ENCODE measurements around the gene RILP. TPM values are rescaled to one million over a fixed set of nuclear protein-coding genes. Genes with fewer than 3 reads are reported as not detected.
A peak's percentile ranks its signal among the peaks of the same experiment; 100 is the strongest.

The RILP gene
- total and polyA plus RNA-seq, 10 of the 15 experiments (the other 5 are each of a cell fraction or from before 2014, with no cell fraction given): 0.60 to 6.1 (median 3.3) TPM; not detected in 1

GRCh38 chr17:1601571-1601970 lies 48.1 kb downstream of the RILP start:
- intact Hi-C loops (cut with micrococcal nuclease; ENCODE audit: unreplicated experiment): no loop called here
- in situ Hi-C loops (cut with MboI): no loop called here
- CTCF ChIA-PET: no interaction called here
- TF ChIP-seq ZBTB33 (IDR thresholded peaks at IDR 0.05) (no peak), ZNF384 (IDR thresholded peaks at IDR 0.05; ENCODE audit: borderline replicate concordance, low read depth, low read length) (no peak), CBX5 (IDR thresholded peaks at IDR 0.05; ENCODE audit: low read depth) (peak; percentile 30; the same call in 1 of the 2 replicates)
- RAD21 ChIA-PET (ENCODE audit: unreplicated experiment): no interaction called here
- Histone ChIP-seq H4K20me1 (ENCODE audit: control insufficient read depth, insufficient read depth) (no peaks in the 10 kb centered on the region), H3K36me3 (ENCODE audit: control insufficient read depth in 2 of 2, insufficient read depth in 2 of 2, low read length in 1 of 2) (no peaks in the 10 kb centered on the region), H3K27ac (ENCODE audit: control insufficient read depth, insufficient read depth) (no peak overlapping the region), H2AFZ (ENCODE audit: control insufficient read depth, low read depth, low read length) (no peak overlapping the region), H3K9me3 (replicated peaks; ENCODE audit: control insufficient read depth, insufficient read depth, low read length) (peaks cover 1% of the 10 kb centered on the region; the same call in 1 of the 3 replicates), H3K9ac (ENCODE audit: control insufficient read depth, insufficient read depth, low read length) (no peak overlapping the region), H3K27me3 (replicated peaks in 1 of 2; ENCODE audit: control insufficient read depth in 2 of 2, insufficient read depth in 2 of 2, low read length in 1 of 2) (no peaks in the 10 kb centered on the region), H3K4me3 (no peak overlapping the region), H3K4me2 (ENCODE audit: control insufficient read depth, insufficient read depth) (no peak overlapping the region), H3K79me2 (ENCODE audit: control insufficient read depth, insufficient read depth, low read length) (no peaks in the 10 kb centered on the region), H3K4me1 (ENCODE audit: control insufficient read depth, insufficient read depth, low read length) (peaks cover 13% of the 10 kb centered on the region)
- POLR2A ChIA-PET: no interaction called here
- SMC1A ChIA-PET (ENCODE audit: uncharacterized antibody, unreplicated experiment): no interaction called here
- FAIRE-seq (no peak), ATAC-seq (no peak), DNase-seq (ENCODE audit: low read depth, low spot score) (no peak)
- no TSS peak for BruUV-seq (replicated peaks)
- 97% methylated on average over 14 of the region's 14 CpGs for WGBS (ENCODE audit: insufficient coverage, insufficient replicate concordance, low lambda C conversion rate, missing lambda C conversion rate)

GRCh38 chr17:1598399-1599095 lies 51.1 kb downstream of the RILP start:
- BruUV-seq (replicated peaks): no TSS peak
- POLR2A ChIA-PET: interaction anchor here (1.9 kb wide), 1 partner anchor 9 kb away, joined by 7 read pairs; no protein-coding TSS in a partner anchor
- Histone ChIP-seq H4K20me1 (ENCODE audit: control insufficient read depth, insufficient read depth) (no peaks in the 10 kb centered on the region), H3K9me3 (replicated peaks; ENCODE audit: control insufficient read depth, insufficient read depth, low read length) (peaks cover 1% of the 10 kb centered on the region; the same call in 1 of the 3 replicates), H3K4me2 (ENCODE audit: control insufficient read depth, insufficient read depth) (no peak overlapping the region), H3K27me3 (replicated peaks in 1 of 2; ENCODE audit: control insufficient read depth in 2 of 2, insufficient read depth in 2 of 2, low read length in 1 of 2) (no peaks in the 10 kb centered on the region), H3K9ac (ENCODE audit: control insufficient read depth, insufficient read depth, low read length) (no peak overlapping the region), H3K4me1 (ENCODE audit: control insufficient read depth, insufficient read depth, low read length) (no peaks in the 10 kb centered on the region; the same call in none of the 2 replicates), H3K4me3 (no peak overlapping the region), H3K79me2 (ENCODE audit: control insufficient read depth, insufficient read depth, low read length) (no peaks in the 10 kb centered on the region), H2AFZ (ENCODE audit: control insufficient read depth, low read depth, low read length) (no peak overlapping the region), H3K36me3 (ENCODE audit: control insufficient read depth in 2 of 2, insufficient read depth in 2 of 2, low read length in 1 of 2) (no peaks in the 10 kb centered on the region), H3K27ac (ENCODE audit: control insufficient read depth, insufficient read depth) (no peak overlapping the region)
- TF ChIP-seq ESRRA (IDR thresholded peaks at IDR 0.05; ENCODE audit: low read length): no peak
- TF ChIP-seq ZNF384 (IDR thresholded peaks at IDR 0.05; ENCODE audit: borderline replicate concordance, low read depth, low read length): no peak
- no peak for TF ChIP-seq RB1 (IDR thresholded peaks at IDR 0.05; ENCODE audit: borderline replicate concordance)
- 0 out of 2 replicates have a peak, but pooled peaks have one; percentile 60 for TF ChIP-seq HSF1 (IDR thresholded peaks at IDR 0.05; ENCODE audit: low read depth, low read length)
- CTCF ChIA-PET: interaction anchor here (1.4 kb wide), 1 partner anchor 9 kb away, joined by 5 read pairs; no protein-coding TSS in a partner anchor
- FAIRE-seq: no peak
- RAD21 ChIA-PET (ENCODE audit: unreplicated experiment): interaction anchor here (0.7 kb wide), 1 partner anchor 359 kb away, joined by 4 read pairs; no protein-coding TSS in a partner anchor
- in situ Hi-C loops (cut with MboI): no loop called here
- ATAC-seq: no peak
- DNase-seq (ENCODE audit: low read depth, low spot score): no peak
- SMC1A ChIA-PET (ENCODE audit: uncharacterized antibody, unreplicated experiment): no interaction called here
- intact Hi-C loops (cut with micrococcal nuclease; ENCODE audit: unreplicated experiment): no loop called here
- WGBS (ENCODE audit: insufficient coverage, insufficient replicate concordance, low lambda C conversion rate, missing lambda C conversion rate): 95% methylated on average over 7 of the region's 8 CpGs

Measured in GM12878 (cell line).